Measurements from ENCODE around the gene ELK1.
A peak's percentile ranks its signal among the peaks of the same experiment; 100 is the strongest.
"Not testable (repeated sequence)": the region's sequence is repeated elsewhere in the genome, so short reads cannot be mapped to it uniquely, and the experiment has no call there.

ELK1 gene

DNA sequence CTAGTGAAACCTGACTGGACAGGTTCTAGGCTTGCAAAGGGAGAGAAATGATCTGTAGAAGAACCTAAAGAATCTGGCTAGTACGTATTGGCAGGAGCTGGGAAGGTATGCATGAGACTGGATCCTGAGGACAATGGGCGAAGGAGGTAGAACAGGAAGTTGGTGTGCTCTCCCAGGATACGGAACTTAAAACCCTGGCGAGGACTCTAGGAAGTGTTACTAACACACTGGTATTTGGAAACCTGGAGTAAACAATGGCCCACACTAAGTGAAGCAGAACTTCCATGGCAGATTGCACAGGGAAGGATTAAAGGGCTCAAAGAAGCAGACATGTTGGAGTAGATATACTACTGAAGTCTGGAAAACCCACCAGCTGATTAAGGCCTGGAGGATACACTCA is 39.9 kb downstream of the ELK1 start:
- no peak for DNase-seq

GRCh38 chrX:47608130-47608810 is 42.1 kb downstream of the ELK1 start:
- DNase-seq: no peak

DNA sequence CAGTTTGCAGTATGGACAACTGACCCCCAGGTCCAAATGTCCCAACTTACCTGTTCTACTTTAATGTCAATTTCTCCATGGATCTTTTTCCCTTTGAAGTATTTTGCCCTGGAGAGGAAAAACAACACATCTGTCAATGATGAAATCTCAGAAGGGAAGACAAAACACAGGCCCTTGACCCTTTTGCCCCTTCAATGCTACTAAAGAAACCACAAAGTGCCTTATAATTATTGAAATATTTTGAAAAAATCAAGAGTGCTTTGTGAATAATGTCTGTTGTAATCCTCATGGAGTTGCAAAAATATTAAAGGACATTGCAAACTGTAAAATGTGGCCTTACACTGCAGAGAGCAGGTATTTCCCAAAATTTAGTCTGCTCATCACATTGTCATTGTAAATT is 43.3 kb downstream of the ELK1 start:
- DNase-seq: peak; percentile 61

GRCh38 chrX:47605024-47605423 is 45.3 kb downstream of the ELK1 start:
- DNase-seq: no peak

DNA sequence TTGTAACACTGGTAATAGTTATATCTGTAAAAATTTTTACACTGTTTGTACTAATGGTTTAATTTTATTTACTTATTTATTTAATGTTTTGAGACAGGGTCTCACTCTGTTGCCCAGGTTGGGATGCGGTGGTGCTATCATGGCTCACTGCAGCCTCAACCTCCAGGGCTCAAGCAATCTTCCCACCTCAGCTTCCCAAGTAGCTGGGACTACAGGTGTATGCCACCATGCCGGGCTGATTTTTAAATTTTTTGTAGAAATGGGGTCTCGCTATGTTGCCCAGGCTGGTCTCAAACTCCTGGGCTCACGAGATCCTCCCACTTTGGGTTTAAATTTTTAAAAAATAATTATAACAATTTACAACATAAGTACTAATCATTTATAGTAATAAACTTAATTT is 47.2 kb downstream of the ELK1 start:
- DNase-seq: not testable (repeated sequence)

DNA sequence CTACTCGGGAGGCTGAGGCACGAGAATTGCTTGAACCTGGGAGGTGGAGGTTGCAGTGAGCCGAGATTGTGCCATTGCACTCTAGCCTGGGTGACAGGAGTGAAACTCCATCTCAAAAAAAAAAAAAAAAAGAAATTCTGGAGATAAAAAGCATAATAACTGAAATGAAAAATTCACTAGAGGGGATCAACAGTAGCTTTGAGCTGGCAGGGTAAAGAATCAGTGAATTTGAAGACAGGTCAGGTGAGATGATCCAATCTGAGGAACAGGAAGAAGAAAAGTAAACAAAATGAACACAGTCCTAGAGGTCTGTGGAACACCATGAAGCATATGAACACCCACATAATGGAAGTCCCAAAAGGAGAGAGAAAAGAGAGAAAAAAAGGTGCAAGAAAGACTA is 53.1 kb downstream of the ELK1 start:
- DNase-seq: no peak

DNA sequence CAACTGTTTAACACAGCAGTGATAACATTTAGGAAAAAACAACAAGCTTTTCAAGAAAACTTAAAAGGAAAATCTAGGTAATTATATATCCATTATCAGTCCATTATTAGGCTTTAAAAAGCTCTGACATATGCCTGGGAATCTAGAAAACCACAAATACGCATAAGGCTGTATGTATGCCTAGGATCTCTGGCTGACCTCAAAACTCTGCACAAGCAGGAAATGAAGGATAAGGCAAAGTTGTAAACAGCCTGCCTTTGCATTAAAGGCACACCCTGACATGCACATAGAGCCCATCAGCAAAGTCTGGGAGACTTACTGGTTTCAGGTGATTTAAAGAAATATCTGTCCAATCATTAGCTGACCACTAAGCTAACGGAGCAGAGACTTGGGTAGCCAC is 54.1 kb downstream of the ELK1 start:
- peak; percentile 5 for DNase-seq

DNA sequence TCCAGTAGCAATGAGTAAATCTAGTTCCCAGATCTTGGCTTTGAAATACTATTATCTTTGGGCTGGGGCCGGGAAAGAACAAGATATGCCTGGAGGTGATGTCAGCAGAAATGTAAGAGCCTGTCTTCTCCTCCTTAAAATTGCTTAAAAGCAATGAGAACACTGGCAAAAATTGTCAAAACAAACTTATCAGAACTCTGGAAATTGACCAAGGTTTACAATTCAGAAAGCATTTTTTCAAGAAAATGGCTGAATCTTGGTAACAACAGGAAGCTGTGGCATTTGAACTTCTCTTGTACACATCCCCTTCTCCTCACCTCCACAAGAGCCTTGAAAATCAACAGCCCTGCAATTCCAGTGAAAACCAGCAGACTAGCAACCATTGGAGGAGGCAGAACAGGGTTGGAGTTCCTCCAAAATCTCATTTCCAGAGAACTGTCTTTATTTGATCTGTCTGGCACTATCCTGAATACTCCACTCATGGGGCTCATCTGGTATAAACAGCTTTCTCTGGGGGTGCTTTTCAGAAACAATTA is 54.6 kb downstream of the ELK1 start:
- DNase-seq: no peak

- DNase-seq: no peak
These were observed 56.8 kb downstream of the ELK1 start for GRCh38 chrX:47593522-47593921.

- DNase-seq: no peak
These were observed 59.4 kb downstream of the ELK1 start for GRCh38 chrX:47590984-47591383.

DNA sequence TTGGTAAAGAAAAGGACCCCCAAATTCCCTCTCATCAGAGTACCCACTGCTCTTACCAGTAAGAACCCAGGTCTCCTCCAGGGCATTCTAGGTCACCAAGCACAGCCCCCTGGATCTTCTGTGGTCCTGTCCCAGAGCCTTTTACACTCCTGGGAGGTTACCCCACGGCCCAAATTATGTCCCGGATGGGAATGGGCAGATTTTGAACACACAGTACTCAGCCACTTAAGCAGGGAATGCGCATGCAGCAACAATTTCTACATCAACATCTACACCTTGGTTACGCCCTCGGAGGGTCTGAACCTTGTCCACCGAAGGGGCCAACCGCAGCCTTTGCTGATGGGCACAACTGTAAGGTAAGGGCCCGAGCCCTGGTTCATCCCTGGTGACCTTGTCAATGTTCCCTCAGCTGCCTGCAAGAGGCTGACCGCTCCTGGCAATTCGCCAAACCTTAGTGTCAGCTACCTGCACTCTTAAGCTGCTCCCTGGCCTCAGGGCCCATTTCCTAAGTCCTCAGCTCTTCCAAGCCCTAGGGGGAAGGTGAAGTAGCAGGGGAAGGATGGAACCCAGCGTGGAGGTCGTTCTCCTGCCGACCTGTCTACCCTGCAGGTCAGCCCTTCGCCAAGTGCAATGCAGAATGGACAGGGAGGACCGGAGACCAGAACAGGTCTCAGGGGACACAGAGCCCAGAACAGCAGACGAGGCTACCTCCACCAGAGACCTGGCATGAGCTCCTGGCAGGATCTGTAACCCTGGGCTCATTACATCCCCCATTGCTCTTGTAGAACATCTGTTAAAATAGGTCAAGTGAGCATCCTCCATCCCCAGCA is 62.2 kb downstream of the ELK1 start:
- no peak for DNase-seq

DNA sequence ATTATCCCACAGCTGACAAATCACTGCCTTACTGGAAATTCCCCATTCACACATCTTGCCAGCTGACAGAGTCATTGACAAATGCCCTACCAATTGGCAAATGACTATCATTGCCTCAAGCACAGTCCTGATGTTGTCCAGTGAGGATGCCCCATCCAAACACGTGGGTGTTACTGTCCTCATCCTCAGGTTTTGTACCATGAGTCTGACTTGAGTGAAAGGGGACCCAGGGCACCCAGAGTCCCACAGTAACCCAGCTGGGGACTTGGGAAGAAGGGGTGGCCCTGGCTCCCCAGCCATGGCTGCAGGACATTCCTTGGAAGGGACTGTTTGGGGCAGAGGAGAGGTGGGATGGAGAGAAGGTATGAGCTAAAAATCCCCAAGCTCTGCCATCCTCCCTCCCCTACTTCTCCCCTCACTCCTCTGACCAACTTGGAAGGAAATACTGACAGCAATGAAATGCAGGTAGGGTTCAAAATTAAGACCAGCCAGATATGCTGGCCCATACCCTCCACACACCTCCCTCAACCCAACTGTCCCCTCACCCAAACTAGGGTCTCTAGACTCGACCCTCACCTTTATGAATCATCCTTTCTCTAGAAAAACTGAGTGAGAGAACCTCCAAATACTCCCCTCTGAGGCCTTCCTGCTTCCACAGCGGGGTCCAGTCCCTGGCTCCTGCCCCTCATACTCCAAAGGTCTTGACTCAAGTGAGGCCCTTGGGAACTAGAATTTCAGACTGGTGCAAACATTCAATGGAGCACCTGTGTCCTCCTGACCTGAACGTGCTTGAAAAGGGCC is 63.1 kb downstream of the ELK1 start:
- DNase-seq: no peak

DNA sequence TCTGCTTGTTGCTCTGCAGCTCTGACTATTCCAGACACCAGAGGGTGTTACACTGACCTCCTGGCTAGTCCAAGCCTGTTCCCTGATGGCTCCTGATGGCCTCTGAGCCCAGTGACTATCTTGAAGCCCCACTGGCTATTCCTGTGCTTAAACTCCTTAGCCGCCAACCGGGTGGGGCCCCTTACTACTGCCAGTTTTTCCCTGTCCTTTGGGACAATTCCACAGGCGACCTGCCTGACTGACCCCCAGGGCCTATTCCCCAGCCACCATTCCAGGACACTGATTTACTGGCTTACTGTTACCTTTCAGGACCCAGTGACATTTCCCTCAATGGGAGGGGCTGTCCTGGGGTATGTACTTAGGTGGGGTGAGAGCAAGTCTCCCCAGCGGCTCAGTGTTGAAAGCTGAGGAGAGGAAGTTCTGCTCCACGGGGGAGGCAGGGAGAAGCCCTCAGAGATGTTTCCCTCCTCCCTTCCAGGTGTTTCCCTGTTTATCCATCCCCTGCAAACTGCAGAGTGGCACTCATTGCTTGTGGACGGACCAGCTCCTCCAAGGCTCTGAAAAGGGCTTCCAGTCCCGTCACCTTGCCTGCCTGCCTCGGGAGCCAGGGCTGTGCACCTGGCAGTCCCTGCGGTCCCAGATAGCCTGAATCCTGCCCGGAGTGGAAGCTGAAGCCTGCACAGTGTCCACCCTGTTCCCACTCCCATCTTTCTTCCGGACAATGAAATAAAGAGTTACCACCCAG is 64.1 kb downstream of the ELK1 start:
- DNase-seq: no peak

All from HCEC 1CT (cell line).